ENCODE measurements around the gene MPZ.

- no peak for TF ChIP-seq CTCF (IDR thresholded peaks at IDR 0.05)
- peak in 1 of 2 donors; percentile 42 for TF ChIP-seq POLR2A (IDR thresholded peaks at IDR 0.05)
These were observed 51.1 kb downstream of the MPZ start, which contains the start of gene PCP4L1 for GRCh38 chr1:161258439-161259344.

Data from thyroid gland (tissue), 4 donors.